ENCODE measurements around the gene ASB16. TPM values are rescaled to one million over a fixed set of nuclear protein-coding genes. Genes with fewer than 3 reads are reported as not detected.

The ASB16 gene
- total and polyA plus RNA-seq, 2 donors (not counting 3 experiments of a cell fraction or from before 2014, with no cell fraction given) = not detected

DNA sequence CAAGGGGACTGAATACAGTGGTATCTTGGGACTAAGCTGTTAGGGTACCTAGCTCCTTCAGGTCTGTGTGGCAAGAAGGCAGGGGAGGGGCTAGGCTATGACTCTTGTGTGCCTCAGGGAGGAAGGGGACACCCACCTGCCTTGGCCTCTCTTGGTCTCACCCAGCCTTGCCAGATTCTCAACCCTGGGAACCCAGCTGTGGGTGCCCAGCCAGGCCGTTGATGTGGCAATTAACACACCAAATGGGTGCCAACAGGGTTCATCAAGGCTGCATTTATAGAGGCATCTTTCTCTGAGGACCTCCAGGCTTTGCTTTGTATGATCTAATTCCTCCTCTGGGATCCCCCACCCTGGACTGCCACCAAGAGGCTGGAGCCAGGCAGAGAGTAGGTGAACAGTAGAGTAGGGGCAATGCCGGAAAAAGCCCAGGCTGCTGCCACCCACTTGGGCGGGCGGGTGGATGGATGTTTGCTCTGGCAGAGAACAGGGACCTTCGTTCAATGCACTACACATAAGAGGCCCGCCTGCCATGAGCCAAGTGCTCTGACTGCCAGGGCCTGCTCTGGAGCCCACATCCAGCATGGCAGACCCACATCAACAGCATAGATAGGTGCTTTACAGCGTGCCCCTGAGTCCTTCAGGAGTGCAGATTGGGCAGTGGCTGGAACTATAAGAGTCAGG lies 3.2 kb upstream of the ASB16 start:
- dilution Hi-C loops (cut with MboI; ENCODE audit: extremely low pct_ligation_motif_present, low sequenced_read_pairs) (no loop called here), intact Hi-C loops (cut with micrococcal nuclease) (no loop called here)
- H3K79me2 ChIP-seq (ENCODE audit: control insufficient read depth, insufficient read depth, low read length) = no peaks in the 10 kb centered on the region
- H3K9me3 ChIP-seq (replicated peaks; ENCODE audit: control insufficient read depth, insufficient read depth, low read length) = no peaks in the 10 kb centered on the region
- H2AFZ ChIP-seq (ENCODE audit: low read depth, low read length) = no peak overlapping the region
- no peaks in the 10 kb centered on the region for H3K4me1 ChIP-seq (ENCODE audit: control insufficient read depth, extremely low read depth, insufficient read depth, low read length)
- BruUV-seq (replicated peaks) = no TSS peak
- TF ChIP-seq MYC (IDR thresholded peaks at IDR 0.05; ENCODE audit: low read depth, low read length) = no peak
- TF ChIP-seq POLR2A (IDR thresholded peaks at IDR 0.05; ENCODE audit: low read depth, low read length) = no peak
- no peak for TF ChIP-seq POLR2AphosphoS5 (IDR thresholded peaks at IDR 0.05; ENCODE audit: insufficient read depth, low read depth, low read length)
- TF ChIP-seq, protein P1, sequence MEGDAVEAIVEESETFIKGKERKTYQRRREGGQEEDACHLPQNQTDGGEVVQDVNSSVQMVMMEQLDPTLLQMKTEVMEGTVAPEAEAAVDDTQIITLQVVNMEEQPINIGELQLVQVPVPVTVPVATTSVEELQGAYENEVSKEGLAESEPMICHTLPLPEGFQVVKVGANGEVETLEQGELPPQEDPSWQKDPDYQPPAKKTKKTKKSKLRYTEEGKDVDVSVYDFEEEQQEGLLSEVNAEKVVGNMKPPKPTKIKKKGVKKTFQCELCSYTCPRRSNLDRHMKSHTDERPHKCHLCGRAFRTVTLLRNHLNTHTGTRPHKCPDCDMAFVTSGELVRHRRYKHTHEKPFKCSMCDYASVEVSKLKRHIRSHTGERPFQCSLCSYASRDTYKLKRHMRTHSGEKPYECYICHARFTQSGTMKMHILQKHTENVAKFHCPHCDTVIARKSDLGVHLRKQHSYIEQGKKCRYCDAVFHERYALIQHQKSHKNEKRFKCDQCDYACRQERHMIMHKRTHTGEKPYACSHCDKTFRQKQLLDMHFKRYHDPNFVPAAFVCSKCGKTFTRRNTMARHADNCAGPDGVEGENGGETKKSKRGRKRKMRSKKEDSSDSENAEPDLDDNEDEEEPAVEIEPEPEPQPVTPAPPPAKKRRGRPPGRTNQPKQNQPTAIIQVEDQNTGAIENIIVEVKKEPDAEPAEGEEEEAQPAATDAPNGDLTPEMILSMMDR (IDR thresholded peaks at IDR 0.05; ENCODE audit: extremely low read depth in 1 of 2, insufficient read depth in 1 of 2, low read depth in 1 of 2, low read length in 2 of 2) = no peak
- no peak for TF ChIP-seq GATA2 (IDR thresholded peaks at IDR 0.05; ENCODE audit: insufficient read depth, insufficient read length, low read depth, low read length)
- TF ChIP-seq, protein P2, sequence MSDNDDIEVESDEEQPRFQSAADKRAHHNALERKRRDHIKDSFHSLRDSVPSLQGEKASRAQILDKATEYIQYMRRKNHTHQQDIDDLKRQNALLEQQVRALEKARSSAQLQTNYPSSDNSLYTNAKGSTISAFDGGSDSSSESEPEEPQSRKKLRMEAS (IDR thresholded peaks at IDR 0.05; ENCODE audit: insufficient read depth, insufficient read length) = no peak
- no peak for TF ChIP-seq FOS (IDR thresholded peaks at IDR 0.05; ENCODE audit: borderline replicate concordance, insufficient read depth, low read length)
- TF ChIP-seq EZH2 (IDR thresholded peaks at IDR 0.05; ENCODE audit: borderline replicate concordance, low read depth, low read length, severe bottlenecking) = no peak
- no peak for TF ChIP-seq JUN (IDR thresholded peaks at IDR 0.05; ENCODE audit: borderline replicate concordance, insufficient read depth, insufficient read length, low read depth)
- no peak for DNase-seq (ENCODE audit: low read depth, low spot score)
- POLR2A ChIA-PET = no interaction called here
- H3K4me3 ChIP-seq (replicated peaks in 1 of 3; ENCODE audit: insufficient read depth in 1 of 3, low read depth in 1 of 3, low read length in 3 of 3) = no peak overlapping the region
- H3K27ac ChIP-seq (ENCODE audit: insufficient read depth, low read depth, low read length) = no peak overlapping the region
- no peak overlapping the region for H3K4me2 ChIP-seq (ENCODE audit: insufficient read depth, low read length)
- H3K9ac ChIP-seq (replicated peaks; ENCODE audit: extremely low read depth, insufficient read depth, low read length) = no peak overlapping the region
- FAIRE-seq = no peak
- no peaks in the 10 kb centered on the region for H3K27me3 ChIP-seq (ENCODE audit: control insufficient read depth in 2 of 2, insufficient read depth in 2 of 2, low read length in 2 of 2)
- CTCF ChIA-PET = interaction anchor here (0.6 to 3.9 kb wide), 16 partner anchors 17 to 356 kb away, joined by 3 to 69 read pairs (median 7); partner anchors contain the start of genes HDAC5, LSM12, PPY and TMUB2
- H4K20me1 ChIP-seq (replicated peaks; ENCODE audit: control insufficient read depth, extremely low read depth, insufficient read depth, low read length) = no peaks in the 10 kb centered on the region
- H3K36me3 ChIP-seq (ENCODE audit: control insufficient read depth in 2 of 2, extremely low read depth in 1 of 2, insufficient read depth in 2 of 2, low read length in 2 of 2) = no peaks in the 10 kb centered on the region
- H3K9me1 ChIP-seq (replicated peaks; ENCODE audit: control insufficient read depth, extremely low read depth, insufficient read depth, low read length) = no peaks in the 10 kb centered on the region

Data from endothelial cell of umbilical vein (primary cell).